Activated CD8-positive, alpha-beta memory T cell treated with anti-CD3 and anti-CD28 coated beads, Interleukin-2, amount 50 U/mL, for 48 hours (primary cell): Measurements from ENCODE around the gene KLHL7.
A peak's percentile ranks its signal among the peaks of the same experiment; 100 is the strongest.

Experiments used
- DNase-seq: peaks from one replicate; pipeline ENCODE4 v3.0.0-alpha.2; 2020

KLHL7 gene, protein sequence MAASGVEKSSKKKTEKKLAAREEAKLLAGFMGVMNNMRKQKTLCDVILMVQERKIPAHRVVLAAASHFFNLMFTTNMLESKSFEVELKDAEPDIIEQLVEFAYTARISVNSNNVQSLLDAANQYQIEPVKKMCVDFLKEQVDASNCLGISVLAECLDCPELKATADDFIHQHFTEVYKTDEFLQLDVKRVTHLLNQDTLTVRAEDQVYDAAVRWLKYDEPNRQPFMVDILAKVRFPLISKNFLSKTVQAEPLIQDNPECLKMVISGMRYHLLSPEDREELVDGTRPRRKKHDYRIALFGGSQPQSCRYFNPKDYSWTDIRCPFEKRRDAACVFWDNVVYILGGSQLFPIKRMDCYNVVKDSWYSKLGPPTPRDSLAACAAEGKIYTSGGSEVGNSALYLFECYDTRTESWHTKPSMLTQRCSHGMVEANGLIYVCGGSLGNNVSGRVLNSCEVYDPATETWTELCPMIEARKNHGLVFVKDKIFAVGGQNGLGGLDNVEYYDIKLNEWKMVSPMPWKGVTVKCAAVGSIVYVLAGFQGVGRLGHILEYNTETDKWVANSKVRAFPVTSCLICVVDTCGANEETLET

DNA sequence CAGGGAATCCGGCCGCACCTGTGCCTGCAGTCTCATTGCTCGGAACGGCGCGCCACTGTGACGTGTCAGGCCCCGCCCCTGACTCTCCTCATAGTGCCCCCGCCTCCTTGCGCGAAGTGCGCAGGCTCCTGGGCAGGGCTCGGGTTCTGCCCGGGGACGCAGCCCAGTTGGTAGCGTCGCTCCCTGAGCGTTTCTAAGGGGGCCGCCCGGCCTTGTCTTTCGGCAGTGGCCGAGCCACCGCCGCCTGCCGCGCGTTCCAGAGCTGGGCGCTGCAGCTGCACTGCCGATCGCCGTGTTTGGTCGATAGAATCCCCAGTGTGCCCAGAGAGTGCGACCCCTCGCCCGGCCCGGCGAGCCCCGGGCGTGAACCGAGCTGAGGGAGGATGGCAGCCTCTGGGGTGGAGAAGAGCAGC is at the start of gene KLHL7:
Gene KLHL7, plus strand, starts transcription at position 142 of the 413 bp plus-strand sequence. Its CDS starts 242 bp downstream, at position 384.
- DNase-seq: peak; percentile 97

DNA sequence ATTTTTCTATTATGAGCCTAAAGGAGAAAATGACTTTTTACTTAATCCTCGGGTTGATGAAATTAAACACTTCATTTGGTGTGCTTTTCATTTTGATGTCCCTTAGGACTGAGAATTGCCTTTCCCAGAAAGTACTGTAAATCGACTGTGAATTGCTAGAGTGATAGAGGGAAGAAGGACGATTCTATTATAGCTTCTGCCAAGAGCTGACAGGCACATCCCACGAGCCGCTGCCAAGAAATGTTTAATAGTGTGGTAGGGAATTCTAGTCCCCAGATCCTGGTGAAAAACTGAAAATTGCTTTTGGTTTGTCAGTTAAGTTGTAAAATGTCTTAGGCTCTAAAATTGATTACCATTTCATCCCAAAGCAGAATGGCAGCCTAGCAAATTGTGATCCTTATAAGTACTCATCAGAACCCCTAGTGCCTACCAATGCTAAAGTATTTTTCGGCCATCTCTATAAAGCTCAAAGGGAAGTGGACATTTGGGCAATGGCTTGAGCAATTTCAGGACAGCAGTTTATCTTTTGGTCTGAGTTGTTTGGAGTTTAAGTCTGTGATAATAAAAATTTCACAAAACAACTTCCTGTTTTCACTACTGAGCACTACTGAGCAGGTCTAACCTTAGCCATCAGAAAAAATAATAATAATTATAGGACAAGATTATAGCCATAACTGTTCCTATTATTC is 47.0 kb upstream of the KLHL7 start:
- DNase-seq: no peak

- no peak for DNase-seq
Measured at GRCh38 chr7:23061327-23061726, 44.3 kb upstream of the KLHL7 start.

DNA sequence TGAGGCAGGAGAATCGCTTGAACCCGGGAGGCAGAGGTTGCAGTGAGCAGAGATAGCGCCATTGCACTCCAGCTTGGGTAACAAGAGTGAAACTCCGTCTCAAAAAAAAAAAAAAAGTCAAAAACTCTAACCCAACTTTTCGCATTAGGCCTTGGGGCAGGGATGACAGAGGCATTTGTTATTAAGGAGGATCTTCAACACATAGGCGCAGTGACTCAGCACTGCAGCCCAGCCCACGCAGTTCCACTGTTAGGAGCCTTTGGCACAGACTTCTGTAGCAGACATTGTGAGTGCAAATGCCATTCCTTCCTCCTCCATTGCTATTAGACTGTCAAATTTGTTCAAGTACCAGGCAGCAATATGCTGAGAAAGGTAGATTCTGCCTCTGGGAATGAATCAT is 43.1 kb upstream of the KLHL7 start:
- no peak for DNase-seq

DNA sequence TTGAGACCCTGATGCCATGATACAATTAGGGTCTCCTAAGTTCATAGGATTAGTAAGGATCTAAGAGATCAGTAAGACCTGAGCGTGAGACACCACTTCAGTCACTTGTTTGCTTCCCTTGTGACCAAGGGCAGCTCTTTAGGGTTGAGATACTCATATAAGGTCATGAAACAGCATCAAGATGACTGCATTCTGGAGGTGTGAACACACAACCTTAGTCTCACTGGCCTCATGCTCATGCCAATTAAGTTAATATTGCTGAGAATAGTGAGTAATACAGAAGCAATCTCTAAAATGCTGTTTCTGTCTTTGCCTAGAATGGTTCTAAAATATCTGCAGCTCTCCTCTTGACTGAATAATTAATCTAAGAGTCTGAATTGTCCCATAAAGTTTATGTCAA is 39.6 kb upstream of the KLHL7 start:
- DNase-seq: no peak

DNA sequence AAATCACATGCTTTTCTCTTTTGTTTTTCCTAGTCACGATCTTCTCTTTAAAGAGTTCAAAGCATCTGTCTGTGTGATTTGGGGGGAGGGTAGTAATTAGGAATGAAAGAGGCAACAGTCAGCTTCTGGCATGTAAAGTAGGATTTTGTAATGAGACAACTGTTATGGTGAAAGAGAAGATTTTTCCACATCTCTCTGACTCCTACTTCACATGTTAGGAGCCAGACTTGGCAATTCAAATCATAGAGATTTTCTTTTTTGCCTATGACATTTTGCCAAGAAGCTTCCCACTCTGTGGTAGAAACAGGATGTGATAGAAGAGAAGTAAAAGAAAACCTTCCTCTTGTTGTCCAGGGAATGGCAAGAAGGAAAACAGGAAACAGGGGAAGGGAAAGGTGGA is 38.3 kb upstream of the KLHL7 start:
- no peak for DNase-seq

DNA sequence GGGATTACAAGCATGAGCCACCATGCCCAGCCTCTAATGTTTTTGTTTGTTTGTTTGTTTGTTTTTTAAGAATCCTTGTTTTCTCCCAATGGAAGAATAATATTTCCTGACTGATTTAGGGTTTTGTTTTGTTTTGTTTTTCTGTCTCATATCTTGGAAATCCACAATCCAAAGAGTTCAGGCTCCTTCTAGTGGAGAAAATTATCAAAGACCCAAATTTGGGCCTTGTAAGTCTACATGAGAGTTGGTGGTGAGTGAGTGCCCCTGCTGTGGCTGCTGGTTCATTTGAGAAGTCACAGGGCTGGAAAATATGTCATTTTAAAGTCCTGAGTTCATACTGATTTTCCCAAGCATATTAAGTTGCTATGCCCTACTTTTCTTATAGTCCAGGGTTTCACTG is 33.5 kb upstream of the KLHL7 start:
- DNase-seq: no peak

- no peak for DNase-seq
Measured at GRCh38 chr7:23072922-23073321, 32.7 kb upstream of the KLHL7 start.

- DNase-seq: no peak
Measured at GRCh38 chr7:23074443-23075261, 30.9 kb upstream of the KLHL7 start.

DNA sequence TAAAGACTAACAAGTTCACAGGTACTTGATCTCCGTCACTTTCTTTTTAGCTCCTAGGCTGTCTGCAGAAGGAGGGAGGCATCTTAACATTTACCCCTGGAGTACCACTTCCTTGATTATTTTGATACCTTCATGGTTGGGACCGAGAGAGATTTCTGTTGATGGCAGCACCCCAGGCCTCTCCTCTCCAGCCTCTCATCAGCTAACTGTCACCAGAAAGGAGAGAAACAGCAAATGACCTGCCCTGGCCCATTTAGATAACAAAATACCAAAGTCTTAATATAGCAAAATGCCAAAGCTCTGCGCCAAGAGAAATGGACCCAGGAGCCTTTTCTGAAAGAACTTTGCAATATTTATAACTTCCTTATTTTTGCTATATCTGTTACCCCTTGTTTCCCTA is 30.0 kb upstream of the KLHL7 start:
- DNase-seq: no peak

DNA sequence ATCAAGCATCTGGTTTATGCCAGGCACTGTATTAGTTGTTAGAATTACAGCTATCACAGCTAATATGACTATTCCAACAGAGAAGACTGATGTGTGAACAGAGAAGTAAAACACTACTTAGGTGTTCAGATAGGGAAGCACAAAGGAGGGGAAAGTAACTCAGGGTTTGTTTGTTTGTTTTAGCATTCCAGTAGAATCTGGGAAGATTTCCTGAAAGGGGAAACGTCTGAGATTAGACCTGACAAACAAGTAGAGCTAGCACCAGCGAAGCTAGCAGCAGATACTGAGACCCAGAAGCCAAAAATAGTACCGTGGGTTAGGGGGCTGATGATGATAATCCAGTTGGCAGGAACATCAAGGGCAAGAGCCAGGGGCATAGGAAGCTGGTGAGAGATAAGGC is 28.8 kb upstream of the KLHL7 start:
- no peak for DNase-seq

DNA sequence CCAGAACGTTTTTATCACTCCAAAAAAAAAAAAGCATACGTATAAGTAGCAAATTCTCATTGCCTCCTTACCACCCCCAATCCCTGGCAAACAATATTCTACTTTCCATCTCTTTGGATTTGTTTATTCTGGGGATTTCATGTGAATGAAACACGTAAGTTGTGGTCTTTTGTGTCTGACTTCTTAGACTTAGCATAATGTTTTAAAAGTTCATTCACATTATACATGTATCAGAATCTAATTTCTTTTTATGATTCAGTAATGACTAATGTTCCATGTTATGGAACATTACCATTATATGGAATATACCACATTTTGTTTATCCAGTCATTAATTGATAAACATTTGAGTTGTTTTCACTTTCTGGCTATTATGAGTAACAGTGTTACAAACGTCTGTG is 12.5 kb upstream of the KLHL7 start:
- no peak for DNase-seq

GRCh38 chr7:23093546-23093945 is 12.0 kb upstream of the KLHL7 start:
- DNase-seq: no peak

GRCh38 chr7:23096518-23097290 is 8.9 kb upstream of the KLHL7 start:
- no peak for DNase-seq

GRCh38 chr7:23098029-23098428 is 7.6 kb upstream of the KLHL7 start:
- no peak for DNase-seq

DNA sequence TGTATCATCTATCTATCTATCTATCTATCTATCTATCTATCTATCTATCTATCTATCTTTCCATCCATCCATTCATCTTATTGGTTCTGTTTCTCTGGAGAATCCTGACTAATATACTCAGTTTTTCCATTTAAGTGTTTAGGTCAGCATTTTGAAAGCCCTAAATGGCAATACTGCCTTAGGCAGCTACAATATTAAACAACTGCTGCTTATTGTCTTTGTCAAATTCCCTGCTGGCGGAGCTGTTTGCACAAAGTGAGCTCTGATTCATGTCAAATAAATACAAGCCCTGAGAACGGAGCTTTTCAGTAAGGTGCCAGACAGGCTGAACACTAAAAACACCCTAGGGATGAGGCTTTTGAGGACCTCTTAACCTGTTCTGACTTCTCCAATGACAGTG is 7.1 kb upstream of the KLHL7 start:
- no peak for DNase-seq

- no peak for DNase-seq
Measured at GRCh38 chr7:23100697-23101096, 4.9 kb upstream of the KLHL7 start.

GRCh38 chr7:23105086-23105643 is 420 bp upstream of the KLHL7 start:
- DNase-seq: no peak

DNA sequence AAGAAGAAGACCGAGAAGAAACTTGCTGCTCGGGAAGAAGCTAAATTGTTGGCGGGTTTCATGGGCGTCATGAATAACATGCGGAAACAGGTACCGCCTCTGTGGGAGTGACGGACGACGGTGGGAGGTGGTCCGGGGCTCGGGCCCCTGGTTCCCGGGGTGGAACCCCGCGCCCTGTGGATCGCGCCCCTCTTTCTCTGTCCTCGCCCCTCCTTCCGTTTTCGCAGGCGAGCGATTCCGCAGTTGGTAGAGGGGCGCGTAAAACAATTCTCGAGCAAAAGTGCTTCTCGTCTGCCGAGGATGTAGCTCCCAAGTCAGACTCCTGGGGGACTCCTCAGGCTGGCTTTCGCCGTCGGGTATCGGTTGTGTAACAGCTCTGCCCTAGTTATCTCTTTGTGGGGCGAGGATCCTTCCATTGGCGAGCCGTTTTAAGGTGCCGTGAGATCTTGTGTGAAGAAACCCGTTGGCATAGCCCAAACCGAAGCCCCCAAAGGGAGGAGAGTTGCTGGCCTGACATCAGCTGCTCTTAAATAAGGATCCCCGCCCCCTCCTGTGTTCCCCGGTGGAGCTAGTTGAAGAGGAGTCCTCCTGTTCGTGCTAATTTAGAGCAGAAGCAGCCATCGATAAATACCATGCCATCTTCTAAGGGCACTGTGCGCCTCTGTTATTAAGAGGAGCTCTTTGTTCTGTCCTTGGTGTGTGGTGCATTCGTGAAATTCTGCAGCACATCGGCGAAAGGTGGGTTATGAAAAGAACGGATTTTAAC is 655 bp downstream of the KLHL7 start:
- peak; percentile 73 for DNase-seq

GRCh38 chr7:23106823-23107663 is 1.5 kb downstream of the KLHL7 start:
- no peak for DNase-seq
